ENCODE measurements around the gene TMEM114.

Gene TMEM114

DNA sequence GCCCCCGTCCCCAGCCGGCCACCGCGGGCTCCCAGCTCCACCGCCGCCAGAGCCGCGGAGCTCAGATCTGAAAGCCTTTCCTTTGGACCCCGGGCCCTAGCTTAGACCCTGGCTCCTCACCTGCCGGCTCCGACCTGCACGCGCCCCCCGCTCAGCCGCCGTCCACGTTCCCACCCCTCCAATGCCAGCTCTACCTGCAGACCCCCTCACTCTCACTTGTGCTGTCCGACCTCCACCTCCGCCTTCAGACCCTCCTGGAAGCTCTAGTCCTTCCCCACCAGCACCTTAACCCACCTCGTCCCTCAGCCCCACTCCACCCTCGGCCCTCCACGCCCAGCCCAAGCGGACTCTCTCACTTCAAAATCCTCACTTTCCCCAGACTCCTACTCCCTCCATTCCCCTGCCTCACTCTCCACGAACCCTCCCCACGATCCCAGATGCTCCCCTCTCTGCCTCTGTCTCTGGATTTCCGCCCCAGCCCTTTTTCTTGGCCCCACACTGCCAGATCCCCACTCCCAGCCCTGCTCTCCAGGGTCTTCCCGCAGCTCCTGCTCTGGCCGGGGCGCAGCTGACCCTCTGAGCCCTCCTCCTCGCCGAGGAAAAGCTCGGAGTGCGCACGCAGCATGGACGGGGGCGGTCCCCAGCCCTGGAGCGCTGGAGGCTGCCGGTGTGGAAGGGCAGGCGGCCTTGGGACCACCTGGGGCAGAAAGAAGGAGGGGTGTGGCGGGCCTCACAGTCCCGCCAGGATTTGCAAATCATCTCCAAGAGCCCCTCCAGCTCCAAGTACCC, at the start of gene TMEM114:
TMEM114 (minus strand) TSS at position 612 of the 789 bp plus-strand sequence. CDS start 673 bp downstream, outside the sequence.
- no peak for DNase-seq (ENCODE audit: low read depth)

- DNase-seq (ENCODE audit: low read depth) = no peak
These were observed 49.4 kb upstream of the TMEM114 start for GRCh38 chr16:8639694-8640093.

- DNase-seq (ENCODE audit: low read depth) = no peak
These were observed 44.9 kb upstream of the TMEM114 start for GRCh38 chr16:8634991-8635736.

GRCh38 chr16:8632675-8633182, 42.4 kb upstream of the TMEM114 start:
- no peak for DNase-seq (ENCODE audit: low read depth)

DNA sequence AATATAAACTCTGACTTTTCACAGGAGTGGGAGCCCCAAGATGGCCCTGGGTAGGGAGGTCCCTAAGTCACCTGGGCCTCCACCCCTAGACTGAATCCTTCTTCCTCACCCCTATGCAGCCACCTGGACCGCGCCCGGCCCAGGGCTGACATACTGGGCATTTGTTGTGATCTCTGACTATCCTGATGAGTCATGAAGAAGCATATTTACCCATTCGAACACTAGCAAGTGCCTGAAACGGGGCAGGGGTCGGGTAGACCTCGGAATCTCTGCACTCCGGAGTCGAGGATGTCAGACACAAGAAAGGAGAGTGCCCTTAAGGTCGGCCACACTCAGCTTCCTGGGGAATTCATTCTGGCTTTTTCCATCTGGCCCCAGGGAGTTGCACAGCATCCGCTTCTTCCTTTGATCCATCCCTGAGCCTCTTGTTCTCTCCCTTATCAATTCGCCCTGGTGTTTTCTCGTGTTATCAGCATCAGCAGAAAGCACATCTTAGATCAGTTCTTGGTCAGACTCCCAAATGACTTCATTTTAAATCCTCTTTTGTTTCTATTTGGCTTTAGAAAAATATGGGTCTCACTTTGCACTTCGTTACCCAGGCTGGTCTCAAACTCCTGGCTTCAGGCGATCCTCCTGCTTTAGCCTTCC, 41.6 kb upstream of the TMEM114 start:
- no peak for DNase-seq (ENCODE audit: low read depth)

GRCh38 chr16:8631373-8631772, 41.1 kb upstream of the TMEM114 start:
- DNase-seq (ENCODE audit: low read depth) = no peak

DNA sequence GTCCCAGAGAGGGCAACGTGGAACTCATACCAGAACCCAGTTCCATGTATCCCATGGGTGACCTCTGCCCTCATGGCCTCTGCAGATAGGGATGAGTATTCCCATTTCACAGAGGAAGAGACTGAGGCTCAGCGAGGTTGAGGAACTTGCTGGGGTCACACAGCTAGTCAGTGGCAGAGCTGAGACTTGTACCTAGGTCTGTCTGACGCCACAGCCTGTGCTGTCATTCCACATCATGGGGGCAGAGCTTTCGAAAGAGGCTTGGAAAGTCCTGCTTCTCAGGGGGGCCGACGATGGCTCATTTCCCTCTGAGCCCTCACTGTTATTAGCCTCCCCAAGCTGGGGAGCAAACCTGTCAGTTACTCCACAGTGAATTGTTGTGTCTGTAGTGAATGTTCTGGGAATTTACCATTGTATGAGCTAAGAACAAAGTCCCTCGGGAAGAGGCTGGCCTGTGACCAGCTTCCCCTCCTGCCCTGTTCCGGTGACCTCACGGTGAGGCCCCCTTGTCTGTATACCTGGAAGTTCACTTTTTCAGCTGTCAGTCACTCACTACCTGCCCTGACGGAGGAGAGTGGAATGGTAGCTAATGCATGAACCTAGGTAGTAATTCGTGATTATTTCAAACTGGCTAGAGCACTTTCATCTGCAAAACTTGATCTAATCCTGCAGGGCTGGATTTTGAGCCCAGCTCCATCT, 40.1 kb upstream of the TMEM114 start:
- DNase-seq (ENCODE audit: low read depth) = no peak

- no peak for DNase-seq (ENCODE audit: low read depth)
These were observed 38.8 kb upstream of the TMEM114 start for GRCh38 chr16:8628981-8629725.

DNA sequence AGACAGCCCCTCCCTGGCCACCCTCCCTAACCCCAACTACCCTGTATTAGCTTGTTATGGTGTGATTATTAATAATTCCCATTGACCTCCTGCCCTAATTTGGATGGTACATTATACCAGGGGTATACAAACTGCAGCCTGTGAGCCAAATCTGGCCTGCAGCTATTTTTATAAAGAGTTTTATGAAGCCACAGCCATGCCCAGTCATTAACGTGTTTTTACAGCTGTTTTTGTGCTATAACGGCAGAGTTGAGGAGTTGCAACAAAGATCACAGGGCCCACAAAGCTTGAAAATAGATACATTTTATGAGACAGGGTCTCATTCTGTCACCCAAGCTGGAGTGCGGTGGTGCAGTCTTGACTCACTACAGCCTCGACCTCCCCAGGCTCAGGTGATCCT, 37.1 kb upstream of the TMEM114 start:
- DNase-seq (ENCODE audit: low read depth) = no peak

DNA sequence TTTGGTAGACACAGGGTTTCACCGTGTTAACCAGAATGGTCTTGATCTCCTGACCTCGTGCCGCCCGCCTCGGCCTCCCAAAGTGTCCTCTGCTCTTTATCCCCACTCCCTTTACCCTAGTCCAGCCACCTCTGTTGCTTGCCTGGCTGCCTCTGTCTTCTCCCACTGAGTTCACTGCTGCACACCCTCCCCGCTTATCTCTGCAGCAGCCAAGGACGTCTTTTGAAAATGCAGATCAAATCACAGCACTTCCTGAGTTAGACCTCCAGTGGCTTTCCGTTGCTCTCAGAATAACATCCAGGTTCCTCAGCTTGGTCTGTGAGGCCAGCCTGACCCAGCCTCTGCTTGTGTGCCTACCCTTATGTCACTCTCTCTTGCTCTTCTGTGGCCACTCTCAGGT, 36.6 kb upstream of the TMEM114 start:
- DNase-seq (ENCODE audit: low read depth) = no peak

GRCh38 chr16:8625491-8626087, 35.3 kb upstream of the TMEM114 start:
- DNase-seq (ENCODE audit: low read depth) = no peak

DNA sequence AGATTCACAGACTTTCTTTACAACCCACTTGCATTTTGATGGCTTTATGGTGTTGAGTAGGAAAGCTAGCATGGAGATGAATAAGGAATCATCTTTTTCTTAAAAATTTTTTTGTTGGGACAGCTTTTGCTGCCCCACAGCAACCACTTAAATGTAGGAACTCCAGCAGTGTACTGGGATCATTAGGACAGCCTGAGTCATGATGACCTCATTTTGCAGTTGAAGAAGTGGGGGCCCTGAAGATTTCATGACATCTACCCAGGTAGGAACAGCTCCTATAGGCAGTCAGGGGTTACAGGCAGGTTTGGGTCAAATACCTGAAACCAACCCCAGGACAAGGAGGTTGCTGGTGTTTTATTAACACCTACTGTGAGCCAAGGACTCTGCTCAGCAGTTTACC, 33.3 kb upstream of the TMEM114 start:
- DNase-seq (ENCODE audit: low read depth) = no peak

- no peak for DNase-seq (ENCODE audit: low read depth)
These were observed 32.0 kb upstream of the TMEM114 start for GRCh38 chr16:8622315-8622656.

DNA sequence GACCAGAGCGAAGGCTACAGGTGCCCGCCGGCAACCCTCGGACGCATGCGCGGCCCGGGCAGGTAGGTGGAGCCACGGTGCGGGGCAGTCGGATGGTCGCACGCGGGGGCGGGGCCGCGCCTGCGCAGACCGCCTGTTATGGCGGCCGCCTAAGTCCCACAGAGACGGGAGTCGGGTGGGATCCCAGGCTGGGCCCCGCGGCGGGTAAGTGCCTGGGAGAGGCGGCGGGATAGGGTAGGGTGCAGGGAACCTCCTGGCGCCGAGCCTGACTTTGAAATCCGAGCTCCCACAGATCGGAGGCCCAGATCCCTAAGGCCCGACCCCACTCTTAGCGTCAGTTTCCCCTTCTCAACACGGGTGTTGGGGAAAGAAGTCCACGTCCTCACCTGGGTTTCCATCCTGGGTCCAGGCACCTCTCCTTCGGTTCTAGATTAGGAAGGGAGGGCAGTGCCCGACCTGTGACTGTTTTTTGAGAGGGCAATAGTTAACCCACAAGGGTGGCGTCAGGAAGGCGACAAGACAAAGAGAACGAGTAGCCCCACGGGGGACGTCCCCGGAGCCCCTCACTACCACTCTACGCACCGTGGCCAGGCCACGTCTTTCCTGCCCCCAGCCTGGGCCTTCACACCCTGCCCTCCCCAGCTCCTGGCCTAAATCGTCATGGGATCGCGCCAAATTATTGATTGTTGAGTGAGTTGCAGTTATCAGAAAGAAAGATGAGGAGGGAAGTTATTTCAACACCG, 31.4 kb upstream of the TMEM114 start, which contains the start of gene METTL22:
METTL22 (plus strand) TSS at position 127 of the 743 bp plus-strand sequence. CDS start 3,968 bp downstream, outside the sequence.
- DNase-seq (ENCODE audit: low read depth) = peak; percentile 89

DNA sequence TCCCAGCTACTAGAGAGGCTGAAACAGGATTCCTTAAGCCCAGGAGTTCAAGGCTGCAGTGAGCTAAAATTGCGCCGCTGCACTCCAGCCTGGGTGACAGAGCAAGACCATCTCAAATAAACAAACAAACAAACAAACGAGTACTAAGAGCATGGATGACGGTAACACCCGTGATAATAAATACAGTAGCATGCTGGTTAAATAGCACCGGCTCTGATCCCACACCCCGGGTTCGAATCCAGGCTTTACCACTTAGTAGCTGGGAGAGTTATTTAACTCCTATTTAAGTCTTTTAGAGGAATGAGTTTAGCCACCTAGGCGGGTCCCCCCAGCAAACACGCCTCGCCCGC, 30.9 kb upstream of the TMEM114 start:
- DNase-seq (ENCODE audit: low read depth) = no peak

GRCh38 chr16:8620535-8620934, 30.2 kb upstream of the TMEM114 start:
- DNase-seq (ENCODE audit: low read depth) = no peak

GRCh38 chr16:8619671-8620370, 29.5 kb upstream of the TMEM114 start:
- DNase-seq (ENCODE audit: low read depth) = no peak

DNA sequence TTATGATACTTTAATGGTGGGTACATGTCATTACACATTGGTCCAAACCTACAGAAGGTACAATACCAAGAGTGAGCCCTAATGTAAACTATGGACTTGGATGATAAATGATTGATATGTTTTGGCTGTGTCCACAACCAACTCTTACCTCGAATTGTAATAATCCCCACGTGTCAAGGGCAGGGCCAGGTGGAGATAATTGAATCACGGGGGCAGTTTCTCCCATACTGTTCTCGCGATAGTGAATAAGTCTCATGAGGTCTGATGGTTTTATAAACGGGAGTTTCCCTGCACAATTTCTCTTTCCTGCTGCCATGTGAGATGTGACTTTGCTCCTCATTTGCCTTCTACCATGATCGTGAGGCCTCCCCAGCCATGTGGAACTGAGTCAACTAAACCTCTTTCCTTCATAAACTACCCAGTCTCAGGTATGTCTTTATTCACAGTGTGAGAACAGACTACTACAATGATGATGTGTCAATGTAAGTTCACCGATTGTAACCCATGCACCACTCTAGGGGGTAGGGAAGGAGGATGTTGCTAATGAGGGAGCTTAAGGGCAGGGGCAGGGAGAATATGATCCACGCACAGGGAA, 24.2 kb upstream of the TMEM114 start:
- no peak for DNase-seq (ENCODE audit: low read depth)

DNA sequence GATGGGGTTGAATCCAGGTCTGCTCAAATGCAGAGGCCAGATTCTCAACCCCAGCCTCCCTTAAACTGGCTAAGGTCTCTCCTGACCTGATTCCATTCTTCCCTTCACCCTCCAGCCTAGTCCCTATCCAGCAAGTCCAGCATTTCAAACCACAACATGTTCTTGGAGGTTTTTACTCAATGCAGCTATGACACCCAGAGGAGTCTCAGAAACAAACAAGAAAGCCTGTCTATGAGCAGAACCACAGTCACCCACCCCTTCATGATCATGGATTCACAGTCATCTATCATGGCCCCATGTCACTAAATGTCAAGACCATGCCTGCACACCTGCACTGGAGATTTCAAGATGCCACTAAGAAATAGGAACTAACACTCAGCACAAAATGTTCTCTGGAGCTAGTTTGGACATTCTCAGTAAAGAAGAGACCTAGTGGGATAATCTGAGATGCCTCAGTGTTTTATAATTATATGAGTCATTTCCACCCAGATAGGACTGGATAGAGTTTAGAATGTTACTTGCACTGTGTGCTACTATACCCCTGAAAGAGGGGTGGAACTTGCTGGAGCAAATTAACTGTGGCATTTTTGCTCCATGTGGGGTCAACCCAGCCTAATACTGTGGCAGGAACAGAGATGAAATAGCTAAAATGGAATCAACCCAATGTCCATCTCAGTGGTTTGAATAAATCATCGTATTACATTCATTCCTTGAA, 21.7 kb upstream of the TMEM114 start:
- DNase-seq (ENCODE audit: low read depth) = no peak
